GM21576 (cell line): ENCODE results near the gene TIAM2.
"Not testable (repeated sequence)": the region's sequence is repeated elsewhere in the genome, so short reads cannot be mapped to it uniquely, and the experiment has no call there.

Source experiments
- ATAC-seq: cut with Tn5 transposase; IDR thresholded peaks from one replicate; pipeline ENCODE4 v1.9.1; 2021; ENCODE audit warnings: mild to moderate bottlenecking, moderate library complexity; ENCODE audit not compliant: unreplicated experiment

Gene TIAM2

GRCh38 chr6:155250701-155251381, 255.7 kb downstream of the TIAM2 start:
- ATAC-seq, result no peak

GRCh38 chr6:155252581-155252980, 257.5 kb downstream of the TIAM2 start:
- no peak for ATAC-seq

GRCh38 chr6:155253337-155253736, 258.2 kb downstream of the TIAM2 start:
- no peak for ATAC-seq

GRCh38 chr6:155254139-155254538, 259.0 kb downstream of the TIAM2 start:
- no peak for ATAC-seq

- ATAC-seq, result no peak
These were observed 261.1 kb downstream of the TIAM2 start for GRCh38 chr6:155256122-155256795.

GRCh38 chr6:155257796-155258195, 262.7 kb downstream of the TIAM2 start:
- ATAC-seq, result no peak

- ATAC-seq, result no peak
These were observed 264.1 kb downstream of the TIAM2 start for GRCh38 chr6:155259204-155259603.

GRCh38 chr6:155259897-155260296, 264.8 kb downstream of the TIAM2 start:
- ATAC-seq, result no peak

GRCh38 chr6:155260686-155261085, 265.6 kb downstream of the TIAM2 start:
- ATAC-seq, result peak; percentile 53

GRCh38 chr6:155261111-155261900, 266.2 kb downstream of the TIAM2 start:
- ATAC-seq, result no peak

- no peak for ATAC-seq
These were observed 267.5 kb downstream of the TIAM2 start for GRCh38 chr6:155262655-155263054.

- no peak for ATAC-seq
These were observed 268.4 kb downstream of the TIAM2 start, which contains the start of gene CLDN20 for GRCh38 chr6:155263373-155264063. TSS of gene CLDN20 (plus strand) at chr6:155264013. CDS start at chr6:155275720, 11,707 bp downstream.

- no peak for ATAC-seq
These were observed 269.7 kb downstream of the TIAM2 start for GRCh38 chr6:155264693-155265320.

- ATAC-seq, result no peak
These were observed 270.9 kb downstream of the TIAM2 start for GRCh38 chr6:155265843-155266535.

GRCh38 chr6:155267411-155267810, 272.3 kb downstream of the TIAM2 start:
- ATAC-seq, result no peak

GRCh38 chr6:155268088-155268867, 273.2 kb downstream of the TIAM2 start:
- not testable (repeated sequence) for ATAC-seq

GRCh38 chr6:155269765-155270164, 274.6 kb downstream of the TIAM2 start:
- ATAC-seq, result no peak

- ATAC-seq, result no peak
These were observed 275.5 kb downstream of the TIAM2 start for GRCh38 chr6:155270561-155271091.

- ATAC-seq, result no peak
These were observed 276.0 kb downstream of the TIAM2 start for GRCh38 chr6:155271145-155271544.
